OCI-M2 (cell line): ENCODE data around the gene DGKI.

Experiments used
- DNase-seq: peaks from one replicate; lab custom pipeline; 2025; ENCODE audit not compliant: unreplicated experiment; lab: John Stamatoyannopoulos, UW

Gene DGKI

GRCh38 chr7:137439829-137440825 lies 406.6 kb downstream of the DGKI start:
- DNase-seq, result no peak

DNA sequence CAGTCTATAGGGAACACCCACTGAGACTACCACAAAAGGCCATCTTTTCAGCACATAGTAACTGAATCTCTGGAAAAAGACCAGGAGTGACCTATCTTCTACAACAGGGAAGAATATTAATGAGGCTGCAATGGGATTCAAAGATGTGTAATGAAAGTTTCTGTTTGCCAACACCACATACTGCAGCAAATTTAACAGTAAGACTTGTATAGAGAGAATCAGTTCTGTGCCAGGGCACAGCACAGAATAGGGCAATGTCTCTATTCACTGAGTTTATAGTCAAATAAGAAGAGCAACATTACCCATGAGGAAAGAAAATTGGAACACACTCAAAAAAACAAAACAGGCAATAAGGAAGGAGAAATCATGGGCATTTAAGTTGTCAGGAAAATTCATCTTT lies 411.8 kb downstream of the DGKI start:
- DNase-seq, result no peak

- no peak for DNase-seq
Measured at GRCh38 chr7:137434530-137434929, 412.2 kb downstream of the DGKI start.

DNA sequence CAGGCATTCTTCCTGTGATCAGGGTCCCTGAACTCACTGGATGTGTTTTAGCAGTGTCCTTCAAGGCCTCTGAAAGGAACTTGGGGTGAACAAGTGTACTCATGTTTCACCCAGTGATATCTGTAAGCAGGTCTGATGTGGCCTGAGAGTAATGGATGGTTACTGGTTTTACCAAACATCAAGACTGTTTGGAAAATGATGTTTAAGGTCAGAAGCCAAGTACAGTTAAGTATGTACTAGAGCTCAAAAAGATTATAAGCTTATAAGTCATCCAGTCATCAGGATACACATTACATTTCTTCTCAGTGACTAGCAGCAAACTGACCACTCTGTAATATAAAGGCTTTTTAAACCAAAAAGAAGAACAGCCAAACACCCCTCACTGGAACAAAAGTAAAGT lies 423.5 kb downstream of the DGKI start:
- DNase-seq, result no peak

- no peak for DNase-seq
Measured at GRCh38 chr7:137421366-137421765, 425.4 kb downstream of the DGKI start.

DNA sequence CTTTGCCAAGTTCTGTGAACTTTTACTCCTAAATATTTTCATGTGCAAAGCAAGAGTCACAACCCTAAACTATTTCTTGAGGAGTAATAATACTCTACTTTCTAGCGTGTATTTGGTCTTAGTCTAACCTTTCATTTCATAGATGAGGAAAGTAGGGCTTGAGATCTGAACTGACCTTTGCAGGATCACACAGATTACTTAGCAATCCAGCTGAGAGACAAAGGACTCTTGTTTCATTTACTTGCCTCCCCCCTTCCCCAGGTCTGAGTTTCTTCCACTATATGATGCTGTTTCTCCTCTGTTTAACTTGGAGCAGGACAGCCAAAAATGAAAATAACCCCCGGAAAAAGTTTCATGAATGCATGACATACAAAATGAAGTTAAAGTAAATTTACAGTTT lies 427.9 kb downstream of the DGKI start:
- DNase-seq, result no peak

DNA sequence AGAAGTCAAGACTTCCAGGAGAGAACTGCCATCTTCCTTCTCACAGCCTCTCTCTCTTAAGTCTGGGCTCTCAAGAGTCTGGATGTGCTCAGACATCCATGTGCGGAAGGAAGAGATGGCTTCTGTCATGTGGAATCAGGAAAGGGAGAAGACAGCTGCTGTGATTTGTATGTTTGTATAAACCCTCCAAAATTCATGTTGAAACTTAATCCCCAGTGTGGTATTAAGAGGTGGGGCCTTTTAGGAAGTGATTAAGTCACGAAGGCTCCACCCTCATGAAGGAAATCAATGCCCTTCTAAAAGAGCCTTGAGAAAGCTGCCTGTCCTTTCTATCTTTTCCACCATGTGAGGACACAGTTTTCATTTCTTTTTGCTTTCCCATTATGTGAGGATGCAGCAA lies 429.3 kb downstream of the DGKI start:
- DNase-seq, result no peak

DNA sequence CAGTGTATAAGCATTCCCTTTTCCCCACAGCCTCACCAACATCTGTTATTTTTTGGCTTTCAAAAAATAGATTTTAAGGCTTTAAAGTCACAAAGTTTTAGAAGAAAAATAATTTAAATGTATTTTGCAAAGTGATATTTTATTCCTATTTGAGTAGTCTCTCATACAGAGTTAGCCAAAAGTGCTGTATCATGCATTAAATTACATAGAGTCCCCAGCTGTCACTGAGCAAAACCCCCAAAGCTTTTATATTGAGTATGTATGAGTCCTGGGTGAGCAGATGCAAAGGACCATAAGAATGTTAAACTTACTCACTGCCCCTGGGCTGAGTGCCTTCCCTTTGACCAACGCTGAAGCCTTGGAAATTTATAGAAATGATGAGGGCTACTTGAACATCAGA lies 432.9 kb downstream of the DGKI start:
- DNase-seq, result no peak

- no peak for DNase-seq
Measured at GRCh38 chr7:137411446-137411845, 435.3 kb downstream of the DGKI start.

DNA sequence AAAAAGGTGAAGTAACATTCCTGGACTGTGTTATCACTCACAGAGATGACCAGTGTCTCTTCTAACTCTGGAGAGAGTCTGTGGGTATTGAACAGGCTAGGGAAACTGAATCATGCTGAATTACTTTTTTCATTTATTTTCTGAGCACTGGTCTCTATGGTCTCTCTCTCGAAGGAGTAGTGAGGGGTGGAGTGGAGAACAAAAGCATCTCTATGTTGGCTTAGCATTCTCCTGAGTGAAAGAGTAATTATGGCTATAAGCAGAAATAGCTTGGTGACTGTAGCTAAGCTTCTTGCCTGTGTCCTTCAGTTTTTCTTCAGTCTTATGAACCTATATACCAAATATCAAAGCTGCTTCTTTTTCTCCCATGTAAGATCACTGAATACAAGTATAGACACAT lies 438.6 kb downstream of the DGKI start:
- no peak for DNase-seq

GRCh38 chr7:137407078-137407477 lies 439.7 kb downstream of the DGKI start:
- DNase-seq, result no peak

GRCh38 chr7:137404660-137405317 lies 442.0 kb downstream of the DGKI start:
- no peak for DNase-seq

GRCh38 chr7:137403353-137403695 lies 443.4 kb downstream of the DGKI start:
- DNase-seq, result no peak

GRCh38 chr7:137402536-137403352 lies 444.0 kb downstream of the DGKI start:
- no peak for DNase-seq

DNA sequence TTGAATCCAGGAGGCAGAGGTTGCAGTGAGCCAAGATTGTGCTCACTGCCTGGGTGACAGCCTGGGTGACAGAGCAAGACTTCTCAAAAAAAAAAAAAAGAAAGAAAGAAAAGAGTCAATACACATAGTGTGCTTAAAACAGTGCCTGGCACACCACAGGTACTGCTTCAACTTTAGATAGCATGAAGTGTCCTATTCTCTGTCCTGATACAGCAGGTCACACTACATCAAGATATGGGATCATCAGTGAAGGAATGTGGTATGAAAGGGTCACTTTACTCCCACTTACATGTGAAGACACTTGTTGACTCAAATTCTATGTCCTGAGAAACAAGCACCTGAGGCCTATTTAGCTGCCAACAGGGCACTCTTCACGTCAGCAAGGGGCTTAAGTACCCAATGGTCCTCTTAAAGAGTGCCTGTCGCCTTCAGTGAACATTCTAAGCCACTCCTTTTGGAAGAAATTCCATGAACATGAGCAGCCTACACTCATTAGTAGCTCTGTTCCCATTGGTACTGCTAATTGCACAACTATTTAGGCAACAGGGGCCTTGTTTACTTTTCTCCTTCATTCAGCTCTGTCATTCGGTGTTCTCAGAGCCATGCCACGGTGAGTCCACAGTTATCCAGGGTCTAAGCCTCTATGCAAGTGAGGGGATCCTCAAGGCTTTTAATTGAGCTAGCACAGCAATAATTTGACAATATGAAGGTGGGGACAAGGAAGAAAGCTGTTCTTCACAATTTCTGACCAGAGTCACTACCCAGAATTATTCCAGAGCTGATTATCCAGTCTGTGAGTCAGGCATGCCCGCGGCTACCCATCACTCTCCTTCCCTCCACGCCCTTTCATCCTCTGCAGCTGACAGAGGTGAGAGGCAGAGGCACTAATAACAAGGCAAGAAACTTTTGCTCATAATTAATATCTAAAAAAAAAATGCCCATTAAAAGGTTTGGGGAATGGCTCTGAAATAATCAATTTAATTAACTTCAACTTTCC lies 446.6 kb downstream of the DGKI start:
- DNase-seq, result no peak

- no peak for DNase-seq
Measured at GRCh38 chr7:137396051-137396450, 450.7 kb downstream of the DGKI start.

DNA sequence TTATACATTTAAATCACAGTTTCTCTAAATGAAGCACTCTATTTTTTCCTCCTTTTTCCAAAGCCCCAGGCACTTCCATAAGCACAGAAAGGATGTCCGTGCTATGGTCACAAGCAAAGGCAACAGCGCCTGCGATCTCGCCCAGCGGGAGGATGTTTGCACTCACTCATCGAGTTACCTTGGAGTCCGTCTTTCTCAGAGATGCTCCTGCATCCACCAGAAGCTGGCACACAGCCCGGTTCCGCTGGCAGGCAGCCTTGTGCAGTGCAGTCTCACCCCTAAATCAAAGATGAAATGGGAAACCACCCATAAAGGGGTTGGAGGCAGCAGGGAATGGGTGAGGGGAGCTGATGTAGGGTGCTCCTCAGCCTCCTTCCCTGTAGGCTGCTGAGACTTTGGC lies 451.4 kb downstream of the DGKI start:
- no peak for DNase-seq

- DNase-seq, result no peak
Measured at GRCh38 chr7:137393570-137393969, 453.2 kb downstream of the DGKI start.

DNA sequence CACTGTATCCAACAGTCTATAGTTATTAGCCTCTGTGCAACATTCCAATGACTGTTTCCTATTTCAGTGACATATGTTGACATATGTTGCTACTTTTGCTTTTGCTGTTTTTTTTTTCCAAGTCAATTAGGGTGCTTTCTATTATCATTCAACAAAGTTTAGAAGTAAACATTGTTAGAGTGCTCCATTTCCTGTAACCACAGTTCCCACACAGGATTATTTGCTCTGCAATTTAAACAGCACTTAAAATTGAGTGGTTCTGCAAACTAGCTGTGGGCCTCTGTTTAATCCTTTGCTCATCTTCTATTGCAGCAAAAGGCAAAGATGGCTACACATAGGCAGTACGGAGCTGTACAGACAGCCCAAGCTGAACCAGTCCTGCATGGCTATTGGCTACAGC lies 456.7 kb downstream of the DGKI start:
- DNase-seq, result no peak

DNA sequence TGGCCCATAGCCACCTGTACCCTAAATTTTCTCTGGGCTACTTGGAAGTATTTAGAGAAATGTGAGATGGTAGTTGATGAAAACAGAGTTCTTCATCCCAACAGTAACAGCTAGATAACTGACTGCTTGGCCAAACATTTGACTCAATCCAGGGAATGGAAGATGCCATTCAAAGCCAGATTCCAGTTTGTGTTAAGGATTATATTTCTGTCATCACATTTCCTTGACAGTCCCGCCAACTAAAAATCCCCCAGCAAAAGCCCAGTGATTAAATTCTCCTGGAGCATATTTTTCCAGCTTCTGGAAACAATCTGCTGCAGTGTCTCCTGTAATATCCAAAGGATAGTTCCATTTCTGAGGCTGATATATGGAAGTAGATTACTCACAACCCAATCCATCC lies 457.9 kb downstream of the DGKI start:
- DNase-seq, result no peak
